Smooth muscle cell (in vitro differentiated cells): ENCODE results near the gene ARNT2. TPM values are rescaled to one million over a fixed set of nuclear protein-coding genes. Genes with fewer than 3 reads are reported as not detected.

ENCODE experiments used
- DNase-seq: peaks from one replicate; lab custom pipeline; 2025; ENCODE audit not compliant: unreplicated experiment; lab: John Stamatoyannopoulos, UW
- H2AFZ ChIP-seq: fragments of 200-600 bp; sonication (generic); 2 replicates; pipeline ENCODE4 v1.6.0; 2016; ENCODE audit warnings: antibody characterized with exemption, low read depth, mild to moderate bottlenecking
- H3F3A ChIP-seq: fragments of 200-600 bp; sonication (generic); 2 replicates; pipeline ENCODE4 v1.6.0; 2017; ENCODE audit warnings: antibody characterized with exemption, low read depth
- H3K27ac ChIP-seq: fragments of 200-600 bp; sonication (generic); 2 replicates; pipeline ENCODE4 v1.5.1; 2016; ENCODE audit warnings: low read depth, mild to moderate bottlenecking
- H3K27me3 ChIP-seq: fragments of 200-600 bp; sonication (generic); 2 replicates; pipeline ENCODE4 v1.6.1; 2016; ENCODE audit warnings: low read depth, mild to moderate bottlenecking
- H3K36me3 ChIP-seq: fragments of 200-600 bp; sonication (generic); 2 replicates; pipeline ENCODE4 v1.5.1; 2016; ENCODE audit warnings: low read depth
- H3K4me1 ChIP-seq: fragments of 200-600 bp; sonication (generic); 2 replicates; pipeline ENCODE4 v1.5.1; 2016; ENCODE audit warnings: low read depth
- H3K4me2 ChIP-seq: fragments of 200-600 bp; sonication (generic); 2 replicates; pipeline ENCODE4 v1.6.0; 2016; ENCODE audit warnings: mild to moderate bottlenecking
- H3K4me3 ChIP-seq: fragments of 200-600 bp; sonication (generic); 2 replicates; pipeline ENCODE4 v1.5.1; 2016; ENCODE audit warnings: mild to moderate bottlenecking
- H3K79me2 ChIP-seq: fragments of 200-600 bp; sonication (generic); 2 replicates; pipeline ENCODE4 v1.6.0; 2016; ENCODE audit warnings: low read depth, mild to moderate bottlenecking
- H3K9ac ChIP-seq: fragments of 200-600 bp; sonication (generic); 2 replicates; pipeline ENCODE4 v1.6.0; 2016; ENCODE audit warnings: low read depth
- H3K9me3 ChIP-seq: fragments of 200-600 bp; sonication (generic); replicated peaks from 2 replicates; pipeline ENCODE4 v1.5.1; 2016; ENCODE audit warnings: low read depth
- H4K20me1 ChIP-seq: fragments of 200-600 bp; sonication (generic); 2 replicates; pipeline ENCODE4 v1.6.0; 2016; ENCODE audit warnings: low read depth
- CTCF ChIP-seq: fragments of 200-600 bp; sonication (generic); IDR thresholded peaks from 2 replicates; pipeline ENCODE4 v1.5.1; 2017; ENCODE audit warnings: borderline replicate concordance, mild to moderate bottlenecking, antibody characterized with exemption; ENCODE audit not compliant: insufficient read depth, poor library complexity, severe bottlenecking
- WGBS: methylation state at CpG from one replicate; pipeline ENCODE4 v1.1.7; 2016; ENCODE audit warnings: low lambda C conversion rate; 5-methylcytosine and 5-hydroxymethylcytosine counted together
- polyA plus RNA-seq: library from polyadenylated mRNA; unstranded; fragments of >200 nt; fragmentation: Nextera tagmentation; extraction: Ambion mirVana; gene quantifications from 2 replicates; pipeline ENCODE4 v1.2.1, GENCODE V29; 2016
- total RNA-seq: library from RNA; depleted of rRNA; stranded (reverse); fragments of >200 nt; gene quantifications from 2 replicates; pipeline ENCODE4 v1.2.3, GENCODE V29; 2014

ARNT2 gene
- total and polyA plus RNA-seq, 2 experiments from 2014 or later, result 0.55 to 2.8 TPM

GRCh38 chr15:80527406-80527805 is 123.2 kb downstream of the ARNT2 start:
- H3K36me3 ChIP-seq, result no peaks in the 10 kb centered on the region
- H3F3A ChIP-seq, result no peaks in the 10 kb centered on the region
- H3K4me2 ChIP-seq, result no peak overlapping the region
- no peak overlapping the region for H3K4me3 ChIP-seq
- no peaks in the 10 kb centered on the region for H3K4me1 ChIP-seq
- DNase-seq, result no peak
- no peak overlapping the region for H2AFZ ChIP-seq
- H3K9ac ChIP-seq, result no peak overlapping the region
- H3K9me3 ChIP-seq, result no peaks in the 10 kb centered on the region
- H3K79me2 ChIP-seq, result no peaks in the 10 kb centered on the region
- peaks cover 19% of the 10 kb centered on the region for H3K27me3 ChIP-seq
- TF ChIP-seq CTCF, result no peak
- no peak overlapping the region for H3K27ac ChIP-seq
- H4K20me1 ChIP-seq, result no peaks in the 10 kb centered on the region

GRCh38 chr15:80527961-80528360 is 123.8 kb downstream of the ARNT2 start:
- TF ChIP-seq CTCF, result no peak
- no peaks in the 10 kb centered on the region for H3K9me3 ChIP-seq
- 93% methylated on average over 5 of the region's 5 CpGs for WGBS
- H3K79me2 ChIP-seq, result no peaks in the 10 kb centered on the region
- no peaks in the 10 kb centered on the region for H3K4me1 ChIP-seq
- H4K20me1 ChIP-seq, result no peaks in the 10 kb centered on the region
- no peak overlapping the region for H3K4me3 ChIP-seq
- no peak for DNase-seq
- H3K27me3 ChIP-seq, result peaks cover 19% of the 10 kb centered on the region
- H3K4me2 ChIP-seq, result no peak overlapping the region
- no peak overlapping the region for H3K9ac ChIP-seq
- no peaks in the 10 kb centered on the region for H3F3A ChIP-seq
- H3K36me3 ChIP-seq, result no peaks in the 10 kb centered on the region
- H2AFZ ChIP-seq, result no peak overlapping the region
- no peak overlapping the region for H3K27ac ChIP-seq

DNA sequence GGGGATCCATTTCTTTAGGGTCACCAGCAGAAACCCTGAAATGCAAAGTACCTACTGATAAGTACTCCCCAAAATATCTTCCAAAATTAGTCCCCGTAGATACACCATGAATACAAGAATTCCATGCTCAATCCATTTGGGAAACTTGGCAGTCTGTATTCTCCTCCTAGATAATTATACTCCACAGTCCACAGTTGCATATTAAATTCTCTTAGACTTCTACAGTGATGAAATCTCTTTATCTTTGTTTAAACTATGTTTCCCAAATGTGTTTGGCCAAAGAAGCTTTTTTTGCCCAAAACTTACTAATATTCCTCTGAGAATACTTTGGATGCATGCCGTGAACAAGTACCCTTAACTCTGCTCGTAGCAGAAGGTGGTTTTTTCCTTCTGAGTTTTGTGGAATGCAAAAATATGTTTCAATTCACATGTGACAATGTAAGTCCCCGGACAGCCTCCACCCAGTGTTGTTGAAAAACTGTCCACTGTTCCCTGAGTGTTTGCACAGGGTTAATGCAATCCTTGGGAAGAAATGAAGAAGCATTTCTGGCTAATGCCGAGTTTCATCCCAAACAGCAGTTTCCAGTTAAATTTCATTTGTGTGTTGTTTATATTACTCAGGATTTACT is 126.7 kb downstream of the ARNT2 start:
- H4K20me1 ChIP-seq, result no peaks in the 10 kb centered on the region
- H3K4me2 ChIP-seq, result no peak overlapping the region
- peaks cover 16% of the 10 kb centered on the region for H3K27me3 ChIP-seq
- H3K4me1 ChIP-seq, result no peaks in the 10 kb centered on the region
- H3K9ac ChIP-seq, result no peak overlapping the region
- H3K9me3 ChIP-seq, result peaks cover 3% of the 10 kb centered on the region
- H3K36me3 ChIP-seq, result no peaks in the 10 kb centered on the region
- H3K4me3 ChIP-seq, result no peak overlapping the region
- H3F3A ChIP-seq, result no peaks in the 10 kb centered on the region
- no peak overlapping the region for H2AFZ ChIP-seq
- no peaks in the 10 kb centered on the region for H3K79me2 ChIP-seq
- 88% methylated on average over 5 of the region's 5 CpGs for WGBS
- no peak for TF ChIP-seq CTCF
- H3K27ac ChIP-seq, result no peak overlapping the region
- no peak for DNase-seq

- Histone ChIP-seq H3K27ac (no peak overlapping the region), H3K79me2 (no peaks in the 10 kb centered on the region), H3K4me2 (no peak overlapping the region), H4K20me1 (no peaks in the 10 kb centered on the region), H3K27me3 (peaks cover 10% of the 10 kb centered on the region), H3K4me1 (no peaks in the 10 kb centered on the region), H2AFZ (no peak overlapping the region), H3K4me3 (no peak overlapping the region), H3K36me3 (no peaks in the 10 kb centered on the region), H3K9ac (no peak overlapping the region), H3K9me3 (peaks cover 3% of the 10 kb centered on the region), H3F3A (no peaks in the 10 kb centered on the region)
- DNase-seq, result no peak
- no peak for TF ChIP-seq CTCF
- 95% methylated on average over 3 of the region's 3 CpGs for WGBS
These were observed 127.2 kb downstream of the ARNT2 start for GRCh38 chr15:80531388-80531787.
